Measurements from ENCODE around the gene PPDPF. TPM values are rescaled to one million over a fixed set of nuclear protein-coding genes. Genes with fewer than 3 reads are reported as not detected.

PPDPF gene
- total and polyA plus RNA-seq, 2 of the 8 experiments (the other 6 are each of a cell fraction or from before 2014, with no cell fraction given): 30.5 to 138 TPM

DNA sequence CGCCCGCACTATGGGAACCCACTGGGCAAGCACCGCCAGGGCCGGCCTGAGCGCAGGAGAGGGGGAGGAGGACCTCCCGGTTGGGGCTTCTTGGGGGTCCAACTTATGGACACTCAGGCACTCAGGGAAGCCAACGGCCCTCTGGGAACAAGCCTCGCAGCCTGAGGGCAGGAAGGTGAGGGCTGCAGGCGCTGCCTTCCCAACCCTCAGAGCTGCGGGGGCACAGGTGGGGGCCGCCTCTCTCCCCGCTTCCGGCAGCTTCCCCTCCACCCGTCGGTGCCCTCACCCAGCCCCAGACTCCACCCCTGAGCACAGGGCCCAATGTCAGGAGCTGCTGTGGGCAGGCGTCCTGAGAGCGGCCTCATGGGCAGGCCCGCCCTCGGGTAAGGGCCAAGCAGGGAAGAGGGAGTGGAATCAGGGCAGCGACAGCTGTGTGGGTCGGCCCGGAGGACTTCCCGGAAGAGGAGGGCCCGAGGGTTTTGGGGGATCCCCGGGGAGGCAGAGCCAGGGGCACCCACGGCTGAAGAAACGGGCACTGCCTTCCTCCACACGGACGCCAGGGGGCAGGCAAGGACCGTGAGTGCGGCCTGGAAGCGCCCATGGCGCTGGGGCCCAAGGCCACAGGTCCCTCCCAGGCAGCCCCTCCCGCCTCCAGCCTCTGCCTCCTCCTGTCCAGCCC, 17.1 kb downstream of the PPDPF start:
- 52% methylated on average over 13 of the region's 34 CpGs; no CpG with 5 or more reads in 1 of the 2 experiments for WGBS, 2 experiments (ENCODE audit: extremely low coverage in 1 of 2, insufficient coverage in 1 of 2, insufficient read length in 1 of 2, insufficient replicate concordance in 2 of 2, low coverage in 1 of 2, low lambda C conversion rate in 2 of 2, missing lambda C conversion rate in 1 of 2)
- CTCF ChIA-PET (ENCODE audit: partially characterized antibody): interaction anchor here (0.5 to 4.8 kb wide), 66 partner anchors 9 to 639 kb away, joined by 3 to 23 read pairs (median 4); partner anchors contain the start of genes CHRNA4, FNDC11, HELZ2 and LIME1
- peak; percentile 79; the same call in 1 of the 2 replicates for TF ChIP-seq GABPA (IDR thresholded peaks at IDR 0.05; ENCODE audit: borderline replicate concordance, insufficient read depth, low read length)
- TF ChIP-seq KDM4A (IDR thresholded peaks at IDR 0.05; ENCODE audit: low read depth, low read length, severe bottlenecking): peak; percentile 5
- TF ChIP-seq, protein P1, sequence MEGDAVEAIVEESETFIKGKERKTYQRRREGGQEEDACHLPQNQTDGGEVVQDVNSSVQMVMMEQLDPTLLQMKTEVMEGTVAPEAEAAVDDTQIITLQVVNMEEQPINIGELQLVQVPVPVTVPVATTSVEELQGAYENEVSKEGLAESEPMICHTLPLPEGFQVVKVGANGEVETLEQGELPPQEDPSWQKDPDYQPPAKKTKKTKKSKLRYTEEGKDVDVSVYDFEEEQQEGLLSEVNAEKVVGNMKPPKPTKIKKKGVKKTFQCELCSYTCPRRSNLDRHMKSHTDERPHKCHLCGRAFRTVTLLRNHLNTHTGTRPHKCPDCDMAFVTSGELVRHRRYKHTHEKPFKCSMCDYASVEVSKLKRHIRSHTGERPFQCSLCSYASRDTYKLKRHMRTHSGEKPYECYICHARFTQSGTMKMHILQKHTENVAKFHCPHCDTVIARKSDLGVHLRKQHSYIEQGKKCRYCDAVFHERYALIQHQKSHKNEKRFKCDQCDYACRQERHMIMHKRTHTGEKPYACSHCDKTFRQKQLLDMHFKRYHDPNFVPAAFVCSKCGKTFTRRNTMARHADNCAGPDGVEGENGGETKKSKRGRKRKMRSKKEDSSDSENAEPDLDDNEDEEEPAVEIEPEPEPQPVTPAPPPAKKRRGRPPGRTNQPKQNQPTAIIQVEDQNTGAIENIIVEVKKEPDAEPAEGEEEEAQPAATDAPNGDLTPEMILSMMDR (IDR thresholded peaks at IDR 0.05; ENCODE audit: control extremely low read depth in 1 of 3, insufficient read depth in 1 of 3, low read depth in 1 of 3, low read length in 3 of 3): peak; percentile 92 to 95 (median 92)
- no peak for TF ChIP-seq POLR2A (IDR thresholded peaks at IDR 0.05; ENCODE audit: control extremely low read depth in 1 of 2, low read depth in 2 of 2, low read length in 2 of 2)
- peak; percentile 82 for TF ChIP-seq YY1 (IDR thresholded peaks at IDR 0.05; ENCODE audit: low read depth, low read length)
- TF ChIP-seq CEBPB (IDR thresholded peaks at IDR 0.05; ENCODE audit: low read depth, low read length): no peak
- TF ChIP-seq POLR2AphosphoS5 (IDR thresholded peaks at IDR 0.05; ENCODE audit: low read depth, low read length): no peak
- no peak for TF ChIP-seq PHF8 (conservative IDR thresholded peaks at IDR 0.05; ENCODE audit: low read depth, low read length)
- TF ChIP-seq TEAD4 (IDR thresholded peaks at IDR 0.05; ENCODE audit: low read depth, low read length): no peak

More for the DNA sequence above, 17.1 kb downstream of the PPDPF start:
- H3K27ac ChIP-seq (ENCODE audit: low read depth, low read length): no peak overlapping the region
- H3K4me2 ChIP-seq (ENCODE audit: insufficient read depth in 1 of 2, low read depth in 2 of 2, low read length in 2 of 2): peak overlapping the region; percentile 0 to 67; a peak in 3 of 4 replicates
- no peak overlapping the region; a peak in 1 of 7 replicates for H3K9ac ChIP-seq (replicated peaks in 1 of 4; ENCODE audit: extremely low read depth in 1 of 4, low read depth in 3 of 4, low read length in 3 of 4)
- H3K56ac ChIP-seq (replicated peaks; ENCODE audit: insufficient read length, low read depth, low read length): peak overlapping the region; percentile 82
- H3K4me1 ChIP-seq (replicated peaks in 1 of 4; ENCODE audit: control insufficient read depth in 3 of 4, insufficient read depth in 4 of 4, low read length in 3 of 4): peaks cover 0 to 23% (median 3%) of the 10 kb centered on the region in 4 experiments; a peak in 5 of 7 replicates
- FAIRE-seq (no peak), DNase-seq (ENCODE audit: low read depth in 1 of 2, low spot score in 2 of 2) (peak; percentile 71 to 97)
- peak overlapping the region; percentile 71 for H4K5ac ChIP-seq (ENCODE audit: insufficient read length, low read depth, low read length)
- no peak overlapping the region for H3K18ac ChIP-seq (ENCODE audit: extremely low read depth, low read length)
- H3K14ac ChIP-seq (ENCODE audit: insufficient read length): no peak overlapping the region
- H3K27me3 ChIP-seq (replicated peaks in 1 of 4; ENCODE audit: control insufficient read depth in 3 of 4, extremely low read depth in 1 of 4, insufficient read depth in 3 of 4, low read length in 3 of 4): no peaks in the 10 kb centered on the region
- no peak overlapping the region for H2BK15ac ChIP-seq (ENCODE audit: low read length)
- H2BK12ac ChIP-seq (ENCODE audit: low read depth, low read length): no peak overlapping the region; the same call in 1 of the 2 replicates
- H2BK20ac ChIP-seq (ENCODE audit: low read length): no peak overlapping the region
- no peaks in the 10 kb centered on the region for H3K23me2 ChIP-seq (ENCODE audit: low read depth, low read length)
- no peak overlapping the region for H2BK120ac ChIP-seq (replicated peaks; ENCODE audit: low read depth, low read length)
- H3K79me2 ChIP-seq (ENCODE audit: control insufficient read depth in 1 of 2, insufficient read depth in 2 of 2, low read length in 2 of 2): no peaks in the 10 kb centered on the region
- H4K20me1 ChIP-seq (replicated peaks in 1 of 2; ENCODE audit: control insufficient read depth in 1 of 2, insufficient read depth in 2 of 2, low read length in 2 of 2): no peaks in the 10 kb centered on the region
- peak overlapping the region; percentile 44; the same call in 1 of the 2 replicates for H2BK5ac ChIP-seq (ENCODE audit: low read depth, low read length)
- peak overlapping the region in 3 of 4 experiments; percentile 24 to 48 (median 25); a peak in 4 of 8 replicates for H3K4me3 ChIP-seq (ENCODE audit: extremely low read depth in 1 of 4, insufficient read depth in 2 of 4, low read depth in 3 of 4, low read length in 4 of 4)
- H2AK5ac ChIP-seq (ENCODE audit: low read depth, low read length): no peak overlapping the region
- H3K9me3 ChIP-seq (ENCODE audit: insufficient read depth in 2 of 2, low read depth in 1 of 2, low read length in 1 of 2): no peaks in the 10 kb centered on the region
- peak overlapping the region; percentile 74 for H4K91ac ChIP-seq (replicated peaks; ENCODE audit: insufficient read length, low read length)
- H2AFZ ChIP-seq (ENCODE audit: low read length): no peak overlapping the region
- H3K79me1 ChIP-seq (ENCODE audit: low read depth, low read length): no peaks in the 10 kb centered on the region
- no peaks in the 10 kb centered on the region for H3K36me3 ChIP-seq (ENCODE audit: control insufficient read depth in 2 of 4, insufficient read depth in 4 of 4, low read length in 3 of 4)
- POLR2A ChIA-PET (ENCODE audit: partially characterized antibody): interaction anchor here (1.1 to 3.7 kb wide), 9 partner anchors 10 to 111 kb away, joined by 3 to 26 read pairs (median 4); partner anchors contain the start of gene PPDPF
- H3K23ac ChIP-seq (ENCODE audit: insufficient read length): no peak overlapping the region
- peak overlapping the region; percentile 86; the same call in 1 of the 2 replicates for H4K8ac ChIP-seq (ENCODE audit: extremely low read depth, insufficient read depth, low read length)
- no peak overlapping the region for H3K4ac ChIP-seq (replicated peaks; ENCODE audit: insufficient read length, low read depth, low read length)

Measured in H1 (cell line).